GM20000 (cell line): ENCODE results near the gene LINGO1.

Source experiments
- DNase-seq: peaks from one replicate; pipeline ENCODE4 v3.0.0; 2012; ENCODE audit warnings: low spot score
- CTCF ChIP-seq: IDR thresholded peaks from 2 replicates; pipeline ENCODE4 v1.5.1; 2012; ENCODE audit warnings: mild to moderate bottlenecking, control low read depth; ENCODE audit errors: extremely low read depth, missing control alignments

The LINGO1 gene

GRCh38 chr15:77603611-77604336 is 28.9 kb downstream of the LINGO1 start:
- TF ChIP-seq CTCF, result no peak
- DNase-seq, result no peak

GRCh38 chr15:77602800-77603199 is 29.9 kb downstream of the LINGO1 start:
- DNase-seq, result no peak
- no peak for TF ChIP-seq CTCF

- DNase-seq, result no peak
- TF ChIP-seq CTCF, result no peak
These were observed 32.8 kb downstream of the LINGO1 start for GRCh38 chr15:77599899-77600298.

GRCh38 chr15:77599357-77599756 is 33.4 kb downstream of the LINGO1 start:
- no peak for TF ChIP-seq CTCF
- no peak for DNase-seq

- no peak for TF ChIP-seq CTCF
- DNase-seq, result no peak
These were observed 34.1 kb downstream of the LINGO1 start for GRCh38 chr15:77598644-77599043.

GRCh38 chr15:77597804-77598453 is 34.8 kb downstream of the LINGO1 start:
- no peak for TF ChIP-seq CTCF
- DNase-seq, result no peak

- no peak for TF ChIP-seq CTCF
- no peak for DNase-seq
These were observed 35.6 kb downstream of the LINGO1 start for GRCh38 chr15:77596821-77597803.
